Effector memory CD4-positive, alpha-beta T cell (primary cell): Measurements from ENCODE around the gene KBTBD2.
"Not testable (repeated sequence)": the region's sequence is repeated elsewhere in the genome, so short reads cannot be mapped to it uniquely, and the experiment has no call there.

Source experiments
- DNase-seq, 3 donors: peaks; one replicate each; pipeline ENCODE4 v3.0.0-alpha.2; 2020
- H3K27ac ChIP-seq: 2 replicates; pipeline ENCODE4 v1.7.0; 2013; ENCODE audit warnings: mild to moderate bottlenecking, low read length, moderate library complexity; ENCODE audit not compliant: insufficient read depth, poor library complexity, severe bottlenecking
- H3K27me3 ChIP-seq: replicated peaks from 2 replicates; pipeline ENCODE4 v1.7.0; 2013; ENCODE audit warnings: mild to moderate bottlenecking, low read length; ENCODE audit not compliant: insufficient read depth, control insufficient read depth, poor library complexity, severe bottlenecking
- H3K36me3 ChIP-seq: 2 replicates; pipeline ENCODE4 v1.7.0; 2013; ENCODE audit warnings: mild to moderate bottlenecking, low read length, moderate library complexity; ENCODE audit not compliant: control insufficient read depth, insufficient read depth
- H3K4me1 ChIP-seq: 2 replicates; pipeline ENCODE4 v1.7.0; 2013; ENCODE audit warnings: low read length, mild to moderate bottlenecking; ENCODE audit not compliant: control insufficient read depth, insufficient read depth, poor library complexity, severe bottlenecking
- H3K4me3 ChIP-seq: 2 replicates; pipeline ENCODE4 v1.7.0; 2013; ENCODE audit warnings: low read length, low read depth, mild to moderate bottlenecking; ENCODE audit not compliant: insufficient read depth, poor library complexity, severe bottlenecking
- H3K9me3 ChIP-seq: 2 replicates; pipeline ENCODE4 v1.7.0; 2013; ENCODE audit warnings: mild to moderate bottlenecking, low read length, moderate library complexity; ENCODE audit not compliant: control insufficient read depth

The KBTBD2 gene

DNA sequence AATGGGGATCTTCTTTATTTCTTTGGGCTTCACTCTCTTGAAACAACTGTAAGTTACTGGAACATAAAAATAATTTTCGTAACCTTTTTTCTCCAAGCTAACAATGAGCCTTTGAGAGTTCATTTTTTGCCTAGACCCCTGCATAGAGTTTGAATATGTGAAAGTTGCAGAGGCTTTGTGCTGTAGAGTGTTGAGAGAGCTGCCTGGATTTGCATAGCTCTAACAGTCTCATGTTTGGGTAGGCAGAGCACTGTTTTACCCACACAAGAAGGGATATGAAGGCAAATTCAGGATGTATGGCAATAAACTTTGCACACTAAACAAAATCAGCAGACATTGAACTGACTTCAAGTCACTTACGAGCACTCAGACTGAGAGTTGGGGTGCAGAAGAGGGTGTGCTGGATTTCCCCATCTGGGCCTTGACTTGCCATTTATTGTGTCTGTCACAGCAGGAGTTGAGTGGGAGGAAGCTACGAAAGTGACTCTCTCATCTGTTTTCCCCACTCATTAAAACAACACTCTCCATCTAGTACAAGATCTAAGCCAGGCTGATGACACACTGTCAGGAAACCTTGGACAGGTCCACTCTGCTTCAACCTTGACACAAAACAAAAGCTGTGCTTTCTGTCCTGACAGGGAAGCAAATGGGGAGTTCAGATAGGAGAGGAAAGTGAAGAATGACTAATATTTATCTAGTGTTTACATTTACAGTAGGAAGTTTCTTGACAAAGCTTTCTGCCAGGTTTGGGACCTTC, 62.4 kb downstream of the KBTBD2 start:
- H3K27ac ChIP-seq, H3K4me1 ChIP-seq, DNase-seq, H3K27me3 ChIP-seq, H3K9me3 ChIP-seq, H3K36me3 ChIP-seq, H3K4me3 ChIP-seq: not testable (repeated sequence)
